Iris pigment epithelial cell (primary cell): ENCODE data around the gene IL1RAPL1.
A peak's percentile ranks its signal among the peaks of the same experiment; 100 is the strongest.

ENCODE experiments used
- DNase-seq: peaks from one replicate; pipeline ENCODE4 v3.0.0-alpha.2; 2011; ENCODE audit warnings: low read depth

IL1RAPL1 gene

DNA sequence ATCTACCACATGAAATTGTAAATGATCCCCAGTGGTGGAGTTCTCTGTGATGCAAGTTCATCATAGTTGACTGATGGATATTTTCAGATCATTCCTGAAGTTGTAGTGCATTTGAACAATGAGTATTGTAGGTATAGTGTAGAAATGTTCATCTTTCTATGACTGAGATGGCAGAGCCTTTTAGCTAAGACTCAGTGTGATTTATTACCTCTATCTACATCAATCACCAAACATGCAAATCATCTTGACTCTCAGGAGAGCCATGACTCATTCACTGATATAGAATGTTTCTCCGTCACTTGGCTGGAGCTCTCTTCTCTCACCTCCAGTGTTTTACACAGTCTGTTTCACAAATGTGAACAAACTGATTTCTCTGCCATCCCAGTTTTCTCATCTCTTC is 392.6 kb downstream of the IL1RAPL1 start:
- DNase-seq: peak; percentile 13

DNA sequence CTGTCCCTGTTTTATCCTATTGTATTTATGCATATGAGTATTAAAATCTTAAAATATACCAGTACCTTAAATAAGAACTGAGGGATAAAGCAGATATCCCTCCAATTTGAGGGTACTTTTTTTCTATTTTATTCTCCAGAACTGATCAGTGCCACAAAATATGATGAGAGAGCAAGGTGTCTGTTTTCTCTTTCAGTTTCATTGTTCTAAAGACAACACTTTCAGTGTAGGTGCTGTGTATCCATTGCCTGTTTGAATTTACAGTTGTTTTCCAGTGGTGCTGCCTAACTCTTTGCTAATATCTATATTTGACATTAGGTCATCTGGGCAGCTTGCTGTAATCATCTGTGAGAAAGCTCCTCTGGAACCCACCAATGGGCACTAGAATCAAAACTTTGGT is 394.7 kb downstream of the IL1RAPL1 start:
- no peak for DNase-seq

DNA sequence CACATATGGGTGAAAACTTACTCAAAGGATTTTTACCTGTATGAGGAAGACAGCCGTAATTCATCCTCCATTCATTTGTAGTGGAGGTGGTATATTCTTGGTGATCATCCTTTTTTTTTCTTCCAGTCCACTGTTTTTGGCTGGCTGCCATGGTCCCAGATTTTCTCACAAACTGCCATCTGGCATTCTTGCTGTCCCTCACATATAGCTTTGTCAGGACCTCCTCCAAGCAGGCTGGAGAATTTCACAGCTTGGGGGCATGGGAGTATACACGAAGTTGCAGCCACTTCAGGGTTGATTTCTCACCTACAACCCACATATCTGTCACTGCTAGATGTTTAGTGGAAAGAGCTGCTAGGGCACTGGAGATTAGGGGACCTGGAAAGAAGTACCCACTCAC is 401.0 kb downstream of the IL1RAPL1 start:
- DNase-seq: no peak

DNA sequence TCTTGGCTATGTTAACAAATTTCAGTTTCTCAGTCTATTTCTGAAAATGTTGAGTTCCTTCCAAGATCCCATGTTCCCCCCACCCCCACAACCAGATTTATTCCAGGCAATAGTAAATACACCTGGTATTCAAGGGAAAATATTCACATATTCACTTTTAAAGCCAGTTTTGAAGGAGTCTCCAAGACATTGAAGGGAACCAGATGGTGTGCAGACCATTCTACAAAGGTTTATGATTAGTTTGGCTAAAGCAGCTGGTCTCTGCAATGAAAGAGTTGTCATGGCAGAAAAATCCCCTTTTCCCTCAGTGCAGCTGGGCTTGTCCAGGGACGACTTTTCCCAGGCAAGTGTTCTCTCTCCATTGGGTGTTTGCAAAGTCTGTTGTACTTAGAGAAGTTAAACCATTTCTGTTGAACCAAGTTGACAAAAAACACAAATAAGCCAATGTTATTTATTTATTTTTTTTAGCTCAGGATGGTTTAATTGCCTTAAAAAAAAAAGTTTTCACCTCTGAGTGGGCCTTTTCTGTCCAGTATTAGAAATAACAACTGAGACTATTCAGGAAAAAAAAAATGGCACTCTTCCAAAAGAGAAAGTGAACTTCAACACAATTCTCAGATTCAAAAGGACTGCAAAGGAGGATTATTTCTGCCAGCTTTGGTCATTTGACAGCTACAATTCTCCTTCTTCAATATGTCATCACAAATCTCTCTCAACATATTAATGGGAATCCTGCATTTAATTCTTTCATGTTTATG is 410.6 kb downstream of the IL1RAPL1 start:
- peak; percentile 26 for DNase-seq

DNA sequence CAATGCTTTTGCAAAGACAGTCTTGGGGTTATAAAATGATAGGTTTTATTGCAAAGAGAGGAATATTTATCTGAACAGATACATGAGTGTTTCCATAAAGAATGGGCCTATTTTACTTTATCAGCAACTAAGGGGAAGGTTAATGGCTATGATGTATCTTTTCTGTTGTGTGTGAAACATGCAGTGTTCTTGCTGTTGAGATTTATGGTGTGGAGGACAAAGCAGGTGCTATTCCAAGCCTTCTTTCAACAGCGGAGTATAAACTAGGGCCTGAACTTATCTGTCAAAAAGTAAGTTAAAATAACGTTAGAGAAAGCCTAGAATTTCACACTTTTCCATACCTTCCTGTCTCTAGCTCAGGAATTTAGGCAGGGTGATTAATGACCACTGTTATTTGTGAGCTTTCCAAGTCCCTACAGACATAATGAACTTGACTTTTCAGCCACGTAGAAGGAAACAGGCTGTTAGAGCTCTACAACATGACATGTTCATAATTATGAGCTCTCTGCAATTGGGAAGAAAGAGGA is 411.4 kb downstream of the IL1RAPL1 start:
- no peak for DNase-seq

DNA sequence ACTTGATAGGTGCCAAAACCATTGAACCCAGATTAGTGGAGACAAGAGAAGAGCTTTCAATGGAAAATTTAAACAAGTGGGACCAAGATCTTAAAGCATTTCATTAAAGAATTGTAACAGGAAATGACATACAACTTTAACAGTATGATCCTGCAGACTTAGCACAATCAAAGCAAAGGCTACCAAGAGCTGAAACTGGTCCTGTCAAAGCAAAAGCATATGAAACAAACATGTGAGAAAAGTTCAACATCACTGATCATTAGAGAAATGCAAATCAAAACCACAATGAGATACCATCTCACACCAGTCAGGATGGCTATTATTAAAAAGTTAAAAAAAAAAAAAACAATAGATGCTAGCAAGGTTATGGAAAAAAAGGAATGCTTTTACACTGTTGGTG is 425.6 kb downstream of the IL1RAPL1 start:
- no peak for DNase-seq

DNA sequence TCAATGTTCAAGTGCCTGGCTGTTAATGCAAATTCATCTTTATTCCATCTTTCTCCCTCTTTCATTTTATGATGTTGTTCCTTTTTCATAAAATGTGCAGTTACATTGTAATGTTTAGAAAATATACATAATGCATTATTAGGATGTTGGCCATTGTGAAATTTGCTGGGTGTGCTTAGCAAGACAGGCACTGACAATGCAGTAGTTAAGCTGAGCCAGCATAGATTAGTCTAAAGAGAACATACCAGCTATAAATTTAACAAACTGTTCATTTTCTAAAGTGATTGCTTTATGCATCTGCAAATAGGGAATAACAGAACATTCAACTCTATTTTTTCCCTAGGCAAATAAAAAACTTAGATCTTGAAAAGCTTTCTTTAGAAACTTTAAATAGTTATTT is 436.0 kb downstream of the IL1RAPL1 start:
- DNase-seq: no peak

DNA sequence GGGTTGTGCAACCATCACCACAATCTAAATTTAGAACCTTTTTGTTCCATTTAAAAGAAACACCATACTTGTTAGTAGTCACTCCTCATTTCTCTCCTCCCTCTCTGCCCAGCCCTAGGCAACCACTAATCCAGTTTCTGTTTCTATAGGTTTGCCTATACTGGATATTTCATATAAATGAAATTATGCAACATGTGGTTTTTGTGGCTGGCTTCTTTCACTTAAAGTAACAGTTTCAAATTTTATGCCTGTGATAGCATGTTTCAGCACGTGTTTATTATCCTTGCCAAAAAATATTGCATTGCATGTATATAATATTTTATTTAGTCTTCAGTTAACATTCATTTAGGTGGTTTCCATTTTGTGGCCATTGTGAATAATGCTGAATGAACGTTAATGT is 437.6 kb downstream of the IL1RAPL1 start:
- DNase-seq: peak; percentile 45

DNA sequence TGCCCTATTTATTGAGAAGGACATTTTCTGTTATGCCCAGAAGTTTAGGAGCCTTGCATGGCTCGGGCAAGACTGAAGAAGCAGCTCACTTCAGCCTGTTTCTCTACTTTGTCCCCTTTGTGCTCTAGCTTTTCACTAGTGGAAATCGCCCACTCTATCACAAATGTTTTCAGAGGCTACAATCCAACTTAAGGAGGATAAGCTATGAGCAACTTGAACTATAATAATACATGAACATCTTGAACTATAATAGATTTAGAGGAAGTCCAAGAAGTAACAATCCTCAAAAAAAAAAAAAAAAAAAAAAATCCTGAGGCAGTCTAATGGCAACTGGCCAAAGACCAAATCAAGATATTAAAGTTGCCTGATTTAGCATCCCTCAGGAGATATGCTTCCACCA is 452.3 kb downstream of the IL1RAPL1 start:
- DNase-seq: no peak

DNA sequence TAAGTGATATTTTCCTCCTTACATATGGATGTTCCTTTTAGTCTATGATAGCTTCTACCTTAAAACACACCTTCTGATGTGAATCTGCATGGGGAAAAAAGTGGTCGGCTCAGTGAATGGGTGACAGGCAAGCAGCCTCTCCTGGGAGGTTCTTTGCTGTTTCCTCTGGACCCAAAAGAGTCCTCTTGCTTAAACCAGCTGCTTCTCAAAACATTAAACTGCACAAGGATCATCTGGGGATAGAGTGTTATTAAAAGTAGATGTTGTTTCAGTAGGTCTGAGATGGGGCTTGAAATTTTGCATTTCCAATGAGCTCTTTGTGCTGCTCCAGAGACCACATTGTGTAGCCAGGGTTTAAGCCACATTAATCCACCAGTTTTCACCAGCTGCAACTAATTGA is 452.9 kb downstream of the IL1RAPL1 start:
- DNase-seq: no peak

DNA sequence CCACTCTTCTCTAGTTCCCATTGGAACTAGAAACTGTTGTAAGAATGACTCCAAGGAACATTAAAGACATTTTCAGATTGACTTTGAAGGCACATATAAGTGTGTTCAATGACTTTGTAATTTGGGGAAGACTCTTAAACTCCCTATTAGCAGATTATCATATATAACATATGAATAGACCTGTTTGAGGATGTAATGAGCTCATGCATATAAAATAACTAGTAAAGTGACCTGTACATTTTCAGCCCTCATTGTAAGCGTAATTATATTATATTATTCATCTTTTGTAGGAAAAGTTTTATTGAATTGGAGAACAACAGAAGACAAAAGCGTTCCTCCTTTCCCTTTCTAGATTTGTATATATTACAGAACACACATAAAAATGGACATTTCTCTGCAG is 455.1 kb downstream of the IL1RAPL1 start:
- no peak for DNase-seq

DNA sequence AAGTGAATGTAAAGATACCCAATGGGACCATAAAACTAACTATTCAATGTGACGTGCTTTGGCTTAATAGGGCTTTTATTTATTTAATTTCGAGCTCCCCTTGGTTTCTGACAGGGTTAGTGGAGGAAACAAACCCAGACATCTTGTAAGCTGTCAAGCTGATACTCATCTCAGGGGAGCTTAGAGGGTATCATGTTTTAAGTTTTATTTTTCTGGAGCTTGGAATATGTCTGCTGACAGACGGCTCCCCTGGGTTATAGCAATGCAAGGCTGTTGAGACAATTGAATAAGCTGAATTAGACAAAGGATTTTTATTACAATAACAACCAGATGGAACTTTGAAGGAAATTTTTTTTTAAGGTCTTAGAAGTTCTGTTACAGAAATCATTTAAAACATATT is 456.5 kb downstream of the IL1RAPL1 start:
- DNase-seq: no peak

DNA sequence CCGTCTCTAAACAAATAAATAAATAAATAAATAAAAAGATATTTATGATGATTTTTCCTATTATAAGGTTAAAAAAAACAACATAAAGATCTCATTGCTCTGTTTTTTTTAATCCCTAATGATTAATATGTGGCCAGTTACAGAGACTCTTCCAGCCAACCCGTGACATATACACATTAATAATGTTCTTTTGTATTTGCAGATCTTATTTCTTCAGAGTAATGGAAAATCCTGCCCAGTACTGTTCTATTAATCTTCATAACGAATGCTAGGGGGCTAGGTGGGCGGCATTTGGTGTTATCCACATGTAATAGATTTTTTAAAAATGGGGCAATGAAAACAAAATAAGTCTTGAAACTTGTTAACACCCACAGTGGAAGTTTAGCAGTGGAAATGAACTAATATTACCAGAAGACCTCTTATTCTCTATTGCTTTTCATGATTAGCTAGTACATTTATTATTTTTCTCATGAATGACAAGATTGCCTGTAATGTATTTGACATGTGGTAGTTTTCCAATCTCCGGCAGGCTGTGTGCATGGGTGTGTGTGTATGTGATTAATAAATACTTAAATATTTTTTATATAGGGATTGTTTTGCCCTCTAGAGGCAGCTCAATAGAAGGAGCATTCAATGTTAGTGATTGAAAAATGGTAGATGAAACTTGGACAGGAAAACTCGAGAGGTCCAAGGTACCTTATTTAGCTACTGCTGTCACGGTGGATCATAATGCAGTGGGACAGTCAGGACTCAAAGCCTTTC is 457.4 kb downstream of the IL1RAPL1 start:
- peak; percentile 20 for DNase-seq

DNA sequence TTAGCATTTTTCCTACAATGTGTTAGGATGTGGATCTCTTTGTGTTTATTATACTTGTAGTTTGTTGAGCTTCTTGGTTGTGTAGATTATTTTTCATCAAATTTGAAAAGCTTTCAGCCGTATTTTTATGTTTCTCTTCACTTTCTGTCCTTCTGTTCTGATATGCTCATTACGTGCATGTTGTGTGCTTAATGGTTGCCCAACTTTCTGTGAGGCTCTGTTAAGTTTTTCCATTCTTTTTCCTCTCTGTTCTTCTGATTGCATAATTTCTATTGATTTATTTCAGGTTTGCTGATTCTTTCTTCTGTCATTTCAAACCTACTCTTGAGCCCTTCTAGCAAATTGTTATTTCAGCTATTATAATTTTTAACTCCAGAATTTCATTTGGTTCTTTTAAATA is 478.2 kb downstream of the IL1RAPL1 start:
- no peak for DNase-seq

DNA sequence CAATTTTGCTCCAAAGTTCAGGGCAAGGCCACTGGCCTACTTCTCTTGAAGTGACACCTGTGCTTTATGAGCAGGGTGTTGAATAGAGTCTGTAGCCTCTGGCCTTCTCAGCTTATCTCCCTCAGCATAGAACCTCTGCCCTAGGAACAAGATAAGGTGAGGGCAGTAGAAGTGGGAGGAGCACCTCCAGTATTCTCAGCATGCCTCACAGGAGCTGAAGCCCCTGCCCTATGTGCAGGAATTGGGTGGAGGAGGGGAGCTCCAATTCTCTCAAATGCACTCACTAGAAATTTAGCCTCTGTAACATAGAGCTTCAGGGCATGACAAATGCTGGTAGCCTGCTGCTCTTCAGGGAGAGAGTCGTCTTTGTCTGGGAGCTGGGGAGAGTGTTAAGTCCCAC is 479.3 kb downstream of the IL1RAPL1 start:
- no peak for DNase-seq

DNA sequence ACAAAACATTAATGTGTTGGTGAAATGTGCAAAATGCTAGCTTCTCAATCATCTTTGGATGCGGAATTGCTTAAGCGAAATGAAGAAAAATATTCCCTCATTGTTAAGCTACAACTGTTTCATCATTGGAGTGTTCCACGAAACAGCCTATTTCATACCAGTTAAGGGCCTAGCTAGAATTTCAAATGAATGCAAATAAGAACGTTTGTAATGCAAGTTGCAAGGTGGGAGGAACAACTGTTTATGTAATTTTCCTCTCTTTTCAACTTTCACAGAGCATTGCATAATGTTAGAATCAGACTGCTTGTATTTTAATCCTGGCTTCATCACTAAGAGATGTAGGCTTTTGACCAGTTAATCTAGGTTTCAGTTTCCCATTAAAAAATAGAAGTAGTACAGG is 480.1 kb downstream of the IL1RAPL1 start:
- peak; percentile 17 for DNase-seq

DNA sequence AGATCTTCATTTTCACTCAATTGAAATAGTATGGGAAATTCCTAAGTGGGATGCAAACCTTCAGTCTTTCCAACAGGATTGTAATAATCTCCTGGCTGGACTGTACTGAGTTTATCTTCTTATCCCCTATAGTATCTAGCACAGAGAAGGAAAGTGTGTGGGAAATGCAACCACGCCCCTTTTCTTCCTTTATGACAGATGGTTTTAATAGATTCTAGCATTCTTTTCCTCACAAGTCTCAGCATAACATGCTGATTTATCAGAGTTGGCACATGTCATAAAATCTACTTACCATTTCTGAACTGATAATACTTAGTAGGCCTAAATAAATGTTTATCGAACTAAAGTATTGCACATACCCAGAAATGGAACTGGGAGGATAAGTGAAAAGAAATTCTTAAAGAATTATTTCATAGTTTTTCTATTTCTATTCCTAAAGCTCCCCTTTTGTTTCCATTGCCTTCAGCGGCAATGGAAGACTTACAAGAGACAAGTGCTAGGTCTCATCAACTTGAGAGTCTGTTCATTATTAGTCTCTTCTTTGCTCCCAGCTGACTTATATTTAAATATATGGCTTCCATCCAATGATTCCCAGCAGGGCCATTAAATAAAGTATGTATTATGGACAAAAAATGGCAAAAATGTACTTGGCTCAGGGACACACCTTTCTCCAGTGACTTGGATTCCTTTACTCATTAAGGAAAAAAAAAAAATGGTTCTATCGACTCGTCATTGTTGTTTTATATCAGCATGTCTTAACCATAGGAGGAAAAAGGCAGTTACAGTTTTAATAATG is 484.5 kb downstream of the IL1RAPL1 start:
- DNase-seq: peak; percentile 36

DNA sequence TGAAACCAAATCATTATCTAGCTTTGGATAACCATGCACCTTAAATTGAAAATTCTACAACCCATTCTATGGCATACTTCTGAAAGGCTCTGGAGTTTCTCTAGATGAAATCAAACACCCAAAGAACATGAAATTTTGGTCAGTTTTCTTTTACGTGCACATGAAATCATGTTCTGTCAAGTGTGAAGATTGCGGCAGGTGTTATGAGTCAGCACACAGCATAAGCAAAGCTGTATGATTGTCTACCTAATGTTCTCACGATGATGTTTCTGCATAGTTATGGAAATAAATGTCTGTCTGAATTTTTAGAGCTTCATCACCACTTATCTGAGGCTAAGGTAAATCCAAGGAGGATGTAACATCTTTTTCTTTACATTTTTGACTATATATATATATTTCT is 495.3 kb downstream of the IL1RAPL1 start:
- DNase-seq: no peak

DNA sequence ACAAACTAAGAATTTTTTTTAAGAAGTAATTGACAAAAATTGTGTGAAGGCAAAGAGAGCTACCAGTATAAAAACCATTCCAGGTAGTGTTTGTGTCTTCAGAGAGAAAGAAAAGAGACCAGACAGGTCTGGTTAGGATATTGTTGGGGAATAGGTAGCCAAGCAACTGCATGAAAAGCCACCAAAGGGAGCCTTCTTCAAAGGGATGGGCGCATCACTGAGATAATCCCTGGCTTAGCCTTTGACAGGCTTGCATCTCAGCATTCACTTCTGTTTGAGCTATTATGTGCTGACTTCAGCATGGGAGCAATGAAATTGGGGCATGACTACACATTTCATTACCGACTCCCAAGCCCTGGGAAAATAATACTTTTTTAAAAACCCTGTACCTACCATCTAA is 496.6 kb downstream of the IL1RAPL1 start:
- no peak for DNase-seq

DNA sequence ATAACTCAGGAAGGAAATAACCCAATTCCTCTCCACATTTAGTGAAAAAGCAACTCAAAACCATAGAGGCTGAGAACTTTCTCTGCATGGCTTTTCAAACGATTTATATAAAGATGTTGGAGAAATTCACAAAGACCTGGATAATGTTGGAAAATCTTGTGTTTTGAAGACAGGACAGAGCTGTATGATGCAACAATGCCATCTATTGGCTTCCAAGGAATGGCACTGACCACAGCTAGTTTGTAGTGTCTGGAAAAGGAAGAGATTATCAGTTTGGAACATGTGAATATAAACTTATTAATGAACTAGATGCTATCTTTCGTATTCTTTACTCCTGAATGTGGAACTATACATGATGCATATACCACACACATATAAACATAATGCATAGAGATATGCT is 503.6 kb downstream of the IL1RAPL1 start:
- DNase-seq: peak; percentile 21

DNA sequence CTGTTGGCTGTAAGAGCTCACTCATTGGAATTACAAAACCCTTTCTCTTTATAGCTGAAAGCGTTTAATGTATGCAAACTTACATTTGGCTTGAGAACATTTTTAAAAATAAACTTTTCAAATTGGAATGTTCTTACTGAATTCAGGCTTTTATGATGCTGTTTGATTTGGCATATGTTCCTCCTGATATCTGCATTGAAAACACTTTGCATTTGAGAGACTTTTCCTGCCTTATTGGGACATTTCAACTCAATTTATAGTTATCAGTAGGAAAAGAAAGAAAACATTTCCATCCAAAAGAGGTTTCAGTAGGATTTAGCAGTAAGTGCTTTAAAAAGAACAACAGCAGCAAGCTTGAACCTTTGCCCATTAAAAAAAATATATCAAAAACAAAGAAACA is 520.0 kb downstream of the IL1RAPL1 start:
- DNase-seq: no peak

DNA sequence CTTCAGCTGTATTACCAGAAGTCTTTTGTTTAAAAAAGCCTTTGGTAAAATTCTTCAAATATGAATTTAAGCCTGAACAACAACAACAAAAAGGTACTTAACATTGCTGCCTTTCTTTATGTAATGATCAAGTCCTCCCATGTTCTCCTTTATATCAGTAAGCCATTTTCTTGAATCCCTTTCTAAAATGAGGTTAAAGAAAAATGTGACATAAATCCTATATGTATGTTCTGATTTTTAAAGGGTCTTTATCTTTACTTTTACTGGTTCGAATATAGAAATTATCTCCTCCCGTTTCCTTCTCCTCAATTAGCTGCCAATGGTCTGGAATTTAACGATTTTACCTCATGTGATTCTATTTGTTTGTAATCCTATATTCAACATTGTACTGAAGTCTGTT is 522.8 kb downstream of the IL1RAPL1 start:
- no peak for DNase-seq

DNA sequence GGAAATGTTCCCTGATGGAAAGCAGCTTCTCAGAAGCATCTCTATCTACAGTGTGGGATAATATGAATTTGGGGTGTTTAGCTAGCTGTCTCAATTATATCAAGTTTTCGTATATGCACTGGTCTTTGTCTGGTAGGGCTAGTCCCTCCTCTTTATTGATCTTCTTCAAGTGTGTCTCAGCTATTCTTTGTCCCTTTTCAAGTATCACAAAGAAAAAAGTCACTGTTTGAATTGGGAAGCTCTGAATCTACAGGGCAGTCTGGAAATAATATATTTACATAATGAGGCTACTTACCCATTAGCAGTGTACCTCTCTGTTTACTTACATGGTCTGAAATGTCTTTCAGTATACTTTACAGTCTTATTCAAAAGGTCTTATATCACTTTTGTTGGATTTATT is 526.0 kb downstream of the IL1RAPL1 start:
- no peak for DNase-seq
